GM19397 (cell line): ENCODE data around the gene PRDX5.

ENCODE experiments used
- ATAC-seq: cut with Tn5 transposase; IDR thresholded peaks from one replicate; pipeline ENCODE4 v1.9.1; 2021; ENCODE audit warnings: mild to moderate bottlenecking, moderate library complexity; ENCODE audit not compliant: unreplicated experiment

Gene PRDX5

DNA sequence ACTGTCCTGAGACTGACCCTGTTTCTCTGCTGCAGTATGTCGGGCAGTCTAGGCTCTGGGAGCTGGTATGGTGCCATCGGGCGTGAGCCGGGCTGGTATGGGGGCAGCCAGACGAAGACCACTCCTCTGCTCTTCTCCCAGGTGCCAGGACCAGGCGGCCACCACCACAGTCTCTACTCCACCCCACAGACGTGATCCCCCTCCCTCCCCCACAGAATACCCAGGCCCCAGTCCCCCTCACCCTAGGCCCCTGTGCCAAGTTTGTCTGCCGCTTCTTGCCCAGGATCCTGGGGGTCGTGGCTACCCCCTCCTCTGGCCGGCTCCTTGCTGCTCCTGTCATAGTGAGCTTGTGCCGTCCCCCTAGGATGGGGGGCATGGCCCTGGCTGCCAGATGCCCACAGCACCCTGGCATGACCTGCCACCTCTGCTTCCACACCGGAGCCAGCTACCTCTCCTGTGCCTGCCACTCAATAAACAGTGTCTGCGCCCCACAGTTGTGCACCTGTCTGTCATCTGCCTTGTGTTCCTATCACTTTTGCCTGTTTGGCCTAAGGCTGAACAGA is 28.8 kb upstream of the PRDX5 start:
- ATAC-seq: no peak

DNA sequence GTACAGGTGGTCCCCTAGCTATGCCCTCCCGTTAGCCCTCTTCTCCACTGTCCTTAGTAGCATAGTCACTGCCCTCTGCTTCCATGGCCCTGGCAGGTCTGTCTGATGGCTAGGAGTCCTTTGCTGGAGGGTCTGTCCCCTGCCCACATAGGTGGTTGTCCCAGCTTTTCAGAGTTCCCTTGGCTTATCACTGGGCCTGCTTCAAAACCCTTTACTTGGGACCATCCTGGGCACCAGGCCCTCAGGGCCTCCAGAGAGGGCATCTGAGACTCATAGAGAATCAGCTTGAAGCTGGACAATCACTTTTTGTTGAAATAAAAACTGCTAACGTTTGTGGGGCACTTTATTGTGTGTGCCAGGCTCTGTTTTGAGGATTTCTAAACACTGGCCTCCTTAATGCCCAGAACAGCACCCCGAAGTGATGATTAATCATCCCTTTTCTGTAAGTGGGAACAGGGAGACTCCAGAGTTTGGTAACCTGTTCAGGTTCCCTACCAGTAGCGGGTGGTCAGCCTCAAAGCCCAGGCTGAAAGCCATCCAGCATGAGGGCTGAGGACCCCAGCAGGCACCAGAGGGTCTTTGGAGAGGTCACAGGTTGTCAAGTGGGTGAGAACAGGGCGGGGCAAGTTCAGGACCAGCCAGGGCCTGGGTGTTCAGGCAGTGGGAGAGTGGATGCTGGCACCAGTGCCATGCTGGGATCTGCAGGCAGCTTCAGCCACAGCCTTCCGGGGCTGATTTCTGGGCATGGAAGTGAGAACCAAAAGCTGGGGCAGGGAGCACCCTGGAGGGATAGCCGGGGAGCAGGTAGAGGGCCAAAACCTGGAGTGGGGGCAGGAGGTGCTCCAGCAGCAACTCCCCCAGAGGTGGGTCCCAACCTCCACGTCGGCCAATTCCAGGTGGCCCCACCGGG is 27.3 kb upstream of the PRDX5 start:
- no peak for ATAC-seq

DNA sequence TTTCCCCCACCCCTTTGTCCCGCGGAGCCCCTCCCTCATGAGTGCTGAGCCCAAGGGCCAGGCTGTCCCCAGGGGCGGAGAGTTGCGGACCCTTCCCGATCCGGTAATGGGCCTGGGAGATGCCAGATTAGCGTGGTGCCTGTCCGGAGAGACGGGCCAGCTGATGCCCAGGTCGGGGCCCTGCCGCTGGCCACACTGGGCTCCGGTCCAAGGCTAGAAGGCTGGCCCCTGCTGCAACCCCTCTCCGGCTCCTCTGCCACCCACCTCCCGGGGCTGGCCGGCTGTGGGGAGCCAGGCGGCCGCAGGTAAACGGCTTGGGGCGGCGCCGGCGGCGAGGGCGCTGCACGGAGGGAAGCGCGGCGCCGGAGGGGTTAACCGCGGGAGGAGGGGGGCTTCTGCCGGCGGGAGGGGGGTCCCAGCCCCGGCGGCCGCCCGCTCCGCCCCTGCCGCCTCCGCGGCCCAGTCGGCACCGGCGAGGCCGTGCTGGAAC is 26.6 kb upstream of the PRDX5 start, which contains the start of gene KCNK4:
Gene KCNK4, plus strand, starts transcription at position 41 of the 490 bp plus-strand sequence. CDS start 1,717 bp downstream, outside the sequence.
- no peak for ATAC-seq

DNA sequence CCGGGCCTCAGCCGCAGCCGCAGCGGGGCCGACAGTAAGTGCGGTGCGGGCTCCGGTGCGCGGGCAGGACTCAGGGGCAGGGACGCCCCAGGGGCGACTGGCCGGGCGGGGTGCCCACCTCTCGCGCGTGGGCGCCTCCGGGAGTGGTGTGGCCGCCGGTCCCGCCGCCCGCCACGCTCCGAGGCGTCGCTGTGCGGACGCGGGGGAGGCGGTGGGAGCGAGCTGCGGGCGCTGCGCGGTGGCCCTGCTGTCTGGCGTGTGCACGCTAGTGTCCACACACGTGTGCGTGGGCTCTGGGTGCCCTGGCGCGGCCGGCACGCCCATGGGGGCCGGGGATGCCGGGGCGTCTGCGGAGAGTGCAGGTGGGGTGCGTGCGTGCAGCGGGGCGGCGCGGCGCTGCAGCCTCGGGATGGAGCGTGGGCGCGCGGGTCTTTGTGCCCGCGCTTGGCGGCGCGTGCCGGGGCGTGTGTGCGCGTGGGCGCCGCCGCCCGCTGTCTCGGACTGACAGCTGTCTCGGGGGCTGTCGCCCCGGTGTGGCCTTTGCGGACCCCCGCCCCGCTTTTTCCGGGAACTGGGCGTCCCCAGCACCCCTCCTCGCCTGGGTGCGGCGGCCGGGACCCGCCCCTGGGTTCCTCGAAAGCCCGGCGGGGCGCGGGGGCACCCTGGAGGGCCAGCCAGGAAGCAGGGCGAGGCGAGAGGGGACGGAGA is 26.0 kb upstream of the PRDX5 start:
- ATAC-seq: no peak

DNA sequence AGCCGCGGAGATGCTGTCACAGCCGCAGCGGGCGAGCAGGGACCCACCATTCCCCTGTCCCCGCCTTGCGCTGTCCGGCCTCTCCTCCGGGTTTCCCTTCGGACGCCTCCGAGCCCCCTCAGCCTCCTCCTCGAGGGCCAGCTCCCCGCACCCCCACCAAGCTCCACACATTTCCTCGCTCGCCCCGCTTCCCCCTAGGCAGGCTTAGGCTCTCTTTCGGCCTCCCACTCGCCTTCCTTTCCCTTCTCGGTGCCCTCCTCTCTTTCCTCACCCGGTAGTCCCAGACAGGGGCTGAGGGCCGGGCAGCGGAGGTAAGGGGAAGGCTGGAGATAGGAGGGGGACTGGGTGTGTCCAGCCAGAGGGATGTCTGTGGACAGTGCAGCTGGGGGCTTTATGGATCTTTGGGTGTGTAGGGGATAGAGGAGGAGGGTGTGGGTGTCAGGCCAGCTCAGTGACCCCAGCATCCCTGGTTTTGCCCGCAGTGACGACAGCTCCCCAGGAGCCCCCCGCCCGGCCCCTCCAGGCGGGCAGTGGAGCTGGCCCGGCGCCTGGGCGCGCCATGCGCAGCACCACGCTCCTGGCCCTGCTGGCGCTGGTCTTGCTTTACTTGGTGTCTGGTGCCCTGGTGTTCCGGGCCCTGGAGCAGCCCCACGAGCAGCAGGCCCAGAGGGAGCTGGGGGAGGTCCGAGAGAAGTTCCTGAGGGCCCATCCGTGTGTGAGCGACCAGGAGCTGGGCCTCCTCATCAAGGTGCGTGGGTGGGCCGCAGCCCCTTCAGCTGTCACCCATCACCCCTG is 25.3 kb upstream of the PRDX5 start:
- no peak for ATAC-seq

DNA sequence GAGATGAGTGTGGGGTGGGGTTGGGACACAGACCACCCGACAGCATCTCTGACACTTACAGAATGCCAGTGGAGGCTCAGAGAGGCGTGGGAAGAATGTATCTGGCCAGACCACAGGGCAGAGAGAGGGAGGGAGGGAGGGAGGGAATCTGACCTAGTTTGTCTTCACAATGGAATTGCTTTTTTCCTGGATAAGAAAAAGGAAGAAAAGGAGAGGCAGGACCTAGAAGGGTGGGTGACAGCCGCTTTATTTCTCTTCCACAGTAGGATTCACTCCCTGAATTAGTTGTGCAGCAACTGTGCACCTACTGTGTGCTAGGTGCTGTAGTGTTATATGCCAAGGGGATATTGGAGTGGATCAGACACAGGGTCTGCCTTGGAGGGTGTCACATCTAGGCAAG is 23.1 kb upstream of the PRDX5 start:
- no peak for ATAC-seq

DNA sequence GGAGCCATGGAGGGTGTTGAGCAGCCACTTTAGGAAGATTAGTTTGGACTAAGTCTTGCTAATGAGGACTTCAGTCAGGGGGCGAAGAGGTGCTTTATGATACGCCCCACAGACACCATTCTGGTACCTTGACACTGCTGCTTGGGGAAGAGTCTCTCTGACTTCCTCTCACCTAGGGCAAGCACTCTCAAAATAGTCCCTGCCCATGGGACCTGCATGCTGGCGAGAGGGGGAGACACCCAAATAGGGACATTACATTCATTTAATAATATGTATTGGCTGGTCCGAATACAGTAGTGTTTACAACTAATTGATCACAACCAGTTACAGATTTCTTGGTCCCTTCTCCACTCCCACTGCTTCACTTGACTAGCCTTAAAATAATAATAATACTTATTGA is 22.2 kb upstream of the PRDX5 start:
- ATAC-seq: no peak

DNA sequence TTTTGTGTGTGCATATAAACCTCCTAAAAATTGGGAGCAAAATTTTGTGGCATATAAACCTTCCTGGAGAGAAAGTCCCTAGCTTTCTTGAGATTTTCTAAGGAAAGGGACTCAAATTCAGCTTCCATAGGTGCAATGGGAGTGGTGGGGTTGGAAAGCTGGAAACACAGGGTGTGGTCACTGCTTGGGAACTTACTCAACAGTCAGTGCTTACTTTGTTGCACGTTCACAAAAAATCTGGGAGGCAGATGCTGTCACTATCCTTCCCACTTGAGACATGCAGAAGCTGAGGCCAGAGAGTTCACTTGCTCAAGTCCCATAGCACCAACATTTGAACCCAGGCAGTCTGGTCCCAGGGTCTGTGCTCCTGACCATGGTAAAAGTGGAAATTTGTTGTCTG is 21.7 kb upstream of the PRDX5 start:
- no peak for ATAC-seq

DNA sequence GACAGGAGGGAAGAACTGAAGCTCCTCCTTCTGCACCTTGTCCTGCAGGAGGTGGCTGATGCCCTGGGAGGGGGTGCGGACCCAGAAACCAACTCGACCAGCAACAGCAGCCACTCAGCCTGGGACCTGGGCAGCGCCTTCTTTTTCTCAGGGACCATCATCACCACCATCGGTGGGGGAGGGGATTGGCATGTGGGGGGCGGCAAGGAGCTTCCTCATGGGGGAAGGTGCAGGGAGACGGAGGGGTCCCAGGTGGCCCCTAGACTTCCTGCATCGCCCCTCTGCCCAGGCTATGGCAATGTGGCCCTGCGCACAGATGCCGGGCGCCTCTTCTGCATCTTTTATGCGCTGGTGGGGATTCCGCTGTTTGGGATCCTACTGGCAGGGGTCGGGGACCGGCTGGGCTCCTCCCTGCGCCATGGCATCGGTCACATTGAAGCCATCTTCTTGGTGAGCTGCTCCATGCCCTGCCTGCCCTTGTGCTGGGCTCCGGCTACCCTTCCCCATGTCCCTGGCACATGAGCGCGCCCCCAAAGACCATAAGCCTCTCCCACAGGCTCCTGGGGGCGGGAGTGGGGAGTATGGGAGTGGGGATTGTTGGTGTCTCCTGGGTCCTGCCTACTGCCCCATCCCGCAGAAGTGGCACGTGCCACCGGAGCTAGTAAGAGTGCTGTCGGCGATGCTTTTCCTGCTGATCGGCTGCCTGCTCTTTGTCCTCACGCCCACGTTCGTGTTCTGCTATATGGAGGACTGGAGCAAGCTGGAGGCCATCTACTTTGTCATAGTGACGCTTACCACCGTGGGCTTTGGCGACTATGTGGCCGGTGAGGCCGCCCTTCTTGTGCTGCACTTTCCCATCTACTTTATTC is 20.9 kb upstream of the PRDX5 start:
- no peak for ATAC-seq

DNA sequence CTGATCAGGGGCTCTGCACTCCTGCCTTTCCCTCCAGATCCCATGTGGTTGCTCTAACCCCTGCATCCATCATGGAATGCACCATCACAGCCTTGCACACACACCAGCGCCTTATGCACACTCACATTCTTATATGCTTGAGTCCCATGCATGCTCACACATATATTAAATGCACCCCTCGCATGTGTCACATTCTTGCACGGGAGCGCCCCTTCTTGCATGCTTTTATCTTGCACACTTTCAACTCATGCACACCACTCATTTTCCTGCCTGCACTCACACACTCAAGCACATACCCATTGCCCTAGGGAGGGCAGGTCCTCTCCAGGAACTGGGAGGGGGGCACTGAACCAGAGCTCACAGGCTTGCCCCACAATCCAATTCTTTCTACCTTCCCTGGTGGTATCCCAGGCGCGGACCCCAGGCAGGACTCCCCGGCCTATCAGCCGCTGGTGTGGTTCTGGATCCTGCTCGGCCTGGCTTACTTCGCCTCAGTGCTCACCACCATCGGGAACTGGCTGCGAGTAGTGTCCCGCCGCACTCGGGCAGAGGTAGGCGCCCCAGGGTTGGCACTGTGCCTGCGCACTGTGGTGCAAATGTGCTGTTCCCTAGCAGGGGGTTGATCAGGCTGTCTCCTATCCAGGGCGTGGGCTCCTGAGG is 20.1 kb upstream of the PRDX5 start:
- no peak for ATAC-seq

DNA sequence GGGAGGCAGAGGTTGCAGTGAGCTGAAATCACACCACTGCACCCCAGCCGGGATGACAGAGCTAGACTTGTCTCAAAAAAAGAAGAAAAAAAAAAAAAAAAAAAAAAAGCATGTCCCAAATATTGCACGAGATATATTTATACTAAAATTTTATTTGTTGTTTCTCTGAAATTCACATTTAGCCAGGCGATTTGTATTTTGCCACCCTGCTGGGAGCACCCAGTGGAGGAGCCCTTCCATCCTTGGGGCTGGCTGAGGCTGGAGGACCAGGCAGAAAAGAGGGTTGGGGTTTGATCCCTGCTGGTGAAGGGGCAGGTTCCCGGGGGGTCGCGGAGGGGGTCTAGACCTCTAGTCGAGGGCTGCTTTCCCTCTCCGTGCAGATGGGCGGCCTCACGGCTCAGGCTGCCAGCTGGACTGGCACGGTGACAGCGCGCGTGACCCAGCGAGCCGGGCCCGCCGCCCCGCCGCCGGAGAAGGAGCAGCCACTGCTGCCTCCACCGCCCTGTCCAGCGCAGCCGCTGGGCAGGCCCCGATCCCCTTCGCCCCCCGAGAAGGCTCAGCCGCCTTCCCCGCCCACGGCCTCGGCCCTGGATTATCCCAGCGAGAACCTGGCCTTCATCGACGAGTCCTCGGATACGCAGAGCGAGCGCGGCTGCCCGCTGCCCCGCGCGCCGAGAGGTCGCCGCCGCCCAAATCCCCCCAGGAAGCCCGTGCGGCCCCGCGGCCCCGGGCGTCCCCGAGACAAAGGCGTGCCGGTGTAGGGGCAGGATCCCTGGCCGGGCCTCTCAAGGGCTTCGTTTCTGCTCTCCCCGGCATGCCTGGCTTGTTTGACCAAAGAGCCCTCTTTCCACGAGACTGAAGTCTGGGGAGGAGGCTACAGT is 18.7 kb upstream of the PRDX5 start:
- no peak for ATAC-seq

DNA sequence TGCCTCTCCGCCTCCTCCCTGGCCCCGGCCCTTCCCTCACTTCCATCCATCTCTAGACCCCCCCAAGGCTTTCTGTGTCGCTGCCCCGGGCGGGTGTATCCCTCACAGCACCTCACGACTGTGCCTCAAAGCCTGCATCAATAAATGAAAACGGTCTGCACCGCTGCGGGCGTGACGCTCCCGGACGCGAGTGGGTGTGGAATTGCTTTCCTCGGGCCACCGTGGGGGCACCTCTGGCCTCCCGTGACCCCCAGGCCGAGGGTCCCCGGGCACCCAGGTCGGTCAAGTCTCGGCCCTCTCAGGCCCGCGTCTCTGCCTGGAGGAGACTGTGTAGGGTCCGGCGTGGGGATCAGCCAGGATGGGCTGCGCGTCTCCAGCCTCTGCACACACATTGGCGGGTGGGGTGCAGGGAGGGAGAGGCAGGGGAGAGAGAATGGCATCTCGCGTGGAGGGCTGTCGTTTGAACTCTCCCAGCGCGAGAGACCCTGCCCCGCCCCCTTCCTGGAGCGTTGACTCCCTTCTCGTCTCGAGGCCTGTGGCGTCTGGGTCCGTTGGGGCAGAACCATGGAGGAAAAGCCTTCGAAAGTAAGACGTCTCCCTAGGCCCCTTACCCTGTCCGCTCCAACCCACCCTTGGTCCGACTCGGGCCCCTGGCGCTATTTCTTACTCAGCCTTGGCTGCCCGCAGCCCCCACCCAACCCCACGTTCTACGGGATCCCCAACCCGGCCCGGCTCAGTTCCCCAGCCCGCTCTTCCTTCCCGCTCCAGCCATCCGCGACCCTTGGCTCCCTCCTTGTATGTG is 17.9 kb upstream of the PRDX5 start, which contains the start of gene CATSPERZ:
Gene CATSPERZ, plus strand, starts transcription at position 512 of the 802 bp plus-strand sequence. Its CDS starts 53 bp downstream, at position 565.
- no peak for ATAC-seq

DNA sequence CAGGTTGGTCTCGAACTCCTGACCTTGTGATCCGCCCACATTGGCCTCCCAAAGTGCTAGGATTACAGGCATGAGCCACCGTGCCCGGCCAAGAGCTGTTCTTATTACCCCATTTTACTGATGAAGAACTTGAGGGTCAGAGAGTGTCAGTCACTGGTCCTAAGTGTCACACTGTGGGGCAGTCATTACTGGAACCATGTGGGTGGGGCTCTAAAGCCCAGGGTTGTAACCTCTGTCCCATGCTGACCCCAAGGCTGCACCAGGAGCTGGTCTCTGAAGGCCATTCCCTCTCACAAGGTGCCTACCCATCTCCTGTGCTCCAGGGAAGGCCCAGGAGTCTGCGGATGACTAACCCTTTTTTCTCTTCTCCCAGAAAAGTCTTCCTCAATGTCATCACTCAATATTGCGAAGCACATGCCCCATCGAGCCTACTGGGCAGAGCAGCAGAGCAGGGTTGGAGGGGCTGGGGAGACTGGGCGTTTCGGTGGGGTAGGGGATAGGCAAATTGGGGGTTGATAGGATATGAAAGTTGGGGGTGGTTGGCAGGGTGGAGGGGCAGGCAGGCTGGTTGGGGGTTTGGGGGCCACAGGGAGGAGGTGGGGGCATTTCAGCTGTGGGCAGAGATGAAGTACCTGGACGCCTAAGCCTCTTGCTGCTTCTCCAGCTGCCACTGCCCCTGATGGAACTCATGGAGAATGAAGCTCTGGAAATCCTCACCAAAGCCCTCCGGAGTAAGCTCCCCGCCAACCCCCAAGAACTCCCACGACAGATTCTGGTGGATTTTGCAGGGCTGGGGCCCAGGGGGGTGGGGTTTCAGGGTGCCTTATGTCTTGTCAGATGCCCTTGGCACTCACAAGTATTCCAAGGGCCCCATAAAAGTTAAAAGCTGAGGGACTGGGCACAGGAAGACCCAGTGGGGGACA is 14.6 kb upstream of the PRDX5 start:
- no peak for ATAC-seq

DNA sequence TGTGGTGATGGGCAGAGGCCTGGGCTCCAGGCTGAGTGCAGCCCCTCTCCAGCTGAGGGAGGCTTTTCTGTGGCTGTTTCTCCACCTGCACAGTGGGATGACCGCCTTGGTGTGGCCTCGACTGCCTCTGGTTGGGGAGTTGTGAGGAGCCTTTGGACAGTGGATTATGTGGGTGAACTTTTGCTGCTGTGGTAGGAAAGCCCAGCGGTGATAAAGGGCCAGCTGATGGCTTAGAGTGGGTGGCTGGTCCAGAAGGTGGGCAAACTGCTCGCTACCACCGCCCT is 13.9 kb upstream of the PRDX5 start:
- no peak for ATAC-seq

DNA sequence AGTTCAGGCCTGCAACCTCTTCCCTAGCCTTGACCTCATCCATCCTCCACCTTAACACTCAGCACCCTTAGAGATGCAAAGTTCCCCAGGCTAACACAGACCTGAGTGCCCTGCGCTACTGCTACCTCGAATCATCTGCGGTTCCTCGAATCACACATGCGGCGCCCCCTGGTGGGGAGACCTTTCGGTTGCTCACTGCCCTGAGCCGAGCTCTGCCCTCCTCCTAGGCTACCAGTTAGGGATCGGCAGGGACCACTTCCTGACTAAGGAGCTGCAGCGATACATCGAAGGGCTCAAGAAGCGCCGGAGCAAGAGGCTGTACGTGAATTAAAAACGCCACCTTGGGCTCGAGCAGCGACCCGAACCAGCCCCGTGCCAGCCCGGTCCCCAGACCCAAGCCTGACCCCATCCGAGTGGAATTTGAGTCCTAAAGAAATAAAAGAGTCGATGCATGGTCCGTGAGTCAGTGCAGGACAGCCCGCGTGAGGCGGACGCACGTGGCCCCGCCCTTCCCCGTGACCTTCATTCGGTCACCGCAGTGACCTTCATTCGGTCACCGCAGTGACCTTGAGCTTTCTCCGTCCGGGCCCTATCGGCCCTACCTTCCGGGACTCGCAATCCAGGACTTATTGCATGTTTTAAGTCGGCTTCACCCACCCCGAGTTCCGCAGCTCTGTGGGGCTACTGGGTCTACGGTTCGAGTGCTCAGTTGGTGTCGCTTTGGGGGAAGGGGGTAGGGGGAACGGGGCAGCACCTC is 13.4 kb upstream of the PRDX5 start:
- peak; percentile 25 for ATAC-seq
